Astrocyte (in vitro differentiated cells and primary cell): ENCODE results near the gene KRT72. TPM values are rescaled to one million over a fixed set of nuclear protein-coding genes. Genes with fewer than 3 reads are reported as not detected.

ENCODE experiments used
- DNase-seq: peaks from one replicate; pipeline ENCODE4 v3.0.0-alpha.2; 2010; ENCODE audit warnings: low read depth
- FAIRE-seq: peaks from 2 replicates; lab custom pipeline; 2011; peaks lifted over from hg19 to GRCh38; lab: Jason Lieb, UNC
- H2AFZ ChIP-seq: 2 replicates; pipeline ENCODE4 v1.6.0; 2012; ENCODE audit warnings: low read depth, low read length, inconsistent platforms
- H3K27ac ChIP-seq: 2 replicates; pipeline ENCODE4 v1.5.1; 2011; ENCODE audit warnings: low read depth, low read length, inconsistent platforms
- H3K27me3 ChIP-seq: 2 replicates; pipeline ENCODE4 v1.6.0; 2011; ENCODE audit warnings: low read length, inconsistent platforms; ENCODE audit not compliant: insufficient read depth
- H3K36me3 ChIP-seq: 2 replicates; pipeline ENCODE4 v1.5.1; 2011; ENCODE audit warnings: low read length, inconsistent platforms; ENCODE audit not compliant: insufficient read depth
- H3K4me1 ChIP-seq: 2 replicates; pipeline ENCODE4 v1.5.1; 2011; ENCODE audit warnings: low read length, inconsistent platforms; ENCODE audit not compliant: insufficient read depth
- H3K4me2 ChIP-seq: 2 replicates; pipeline ENCODE4 v1.6.0; 2012; ENCODE audit warnings: low read length, inconsistent platforms
- H3K4me3 ChIP-seq: 2 replicates; pipeline ENCODE4 v1.5.1; 2011; ENCODE audit warnings: low read depth, mild to moderate bottlenecking, low read length, inconsistent platforms; ENCODE audit not compliant: insufficient read depth
- H3K79me2 ChIP-seq: 2 replicates; pipeline ENCODE4 v1.6.0; 2012; ENCODE audit warnings: mild to moderate bottlenecking, low read length, inconsistent platforms; ENCODE audit not compliant: insufficient read depth
- H3K9ac ChIP-seq: 2 replicates; pipeline ENCODE4 v1.6.0; 2012; ENCODE audit warnings: mild to moderate bottlenecking, low read length, inconsistent platforms
- H3K9me3 ChIP-seq: 2 replicates; pipeline ENCODE4 v1.5.1; 2012; ENCODE audit warnings: low read depth, mild to moderate bottlenecking, low read length, inconsistent platforms; ENCODE audit not compliant: insufficient read depth
- H4K20me1 ChIP-seq: 2 replicates; pipeline ENCODE4 v1.6.0; 2012; ENCODE audit warnings: low read length, inconsistent platforms; ENCODE audit not compliant: insufficient read depth
- H3K27ac Mint-ChIP-seq: one replicate; pipeline ENCODE4 v1.8.0; 2021; ENCODE audit warnings: mild to moderate bottlenecking, mixed read lengths; ENCODE audit not compliant: unreplicated experiment
- H3K27me3 Mint-ChIP-seq: one replicate; pipeline ENCODE4 v1.8.0; 2021; ENCODE audit warnings: low read depth, mixed read lengths; ENCODE audit not compliant: unreplicated experiment
- H3K36me3 Mint-ChIP-seq: one replicate; pipeline ENCODE4 v1.8.0; 2021; ENCODE audit warnings: low read depth, mixed read lengths; ENCODE audit not compliant: unreplicated experiment
- H3K4me1 Mint-ChIP-seq: one replicate; pipeline ENCODE4 v1.8.0; 2021; ENCODE audit warnings: low read depth, mixed read lengths; ENCODE audit not compliant: unreplicated experiment
- H3K4me3 Mint-ChIP-seq: one replicate; pipeline ENCODE4 v1.8.0; 2021; ENCODE audit warnings: mild to moderate bottlenecking, moderate library complexity, mixed read lengths; ENCODE audit not compliant: unreplicated experiment
- H3K9me3 Mint-ChIP-seq: one replicate; pipeline ENCODE4 v1.8.0; 2021; ENCODE audit warnings: mild to moderate bottlenecking, mixed read lengths; ENCODE audit not compliant: unreplicated experiment
- CTCF ChIP-seq: IDR thresholded peaks from 2 replicates; pipeline ENCODE4 v1.5.1; 2011; ENCODE audit warnings: low read depth, mild to moderate bottlenecking, inconsistent platforms, low read length, moderate library complexity; ENCODE audit not compliant: insufficient read depth
- EZH2 ChIP-seq: IDR thresholded peaks from 2 replicates; pipeline ENCODE4 v1.6.1; 2012; ENCODE audit warnings: mild to moderate bottlenecking, low read length, inconsistent platforms; ENCODE audit not compliant: insufficient read depth
- total RNA-seq: library from RNA; stranded (reverse); gene quantifications from 2 replicates; pipeline ENCODE4 v1.2.1, GENCODE V29; 2021

KRT72 gene
- total RNA-seq, 1 donor from 2014 or later: not detected

DNA sequence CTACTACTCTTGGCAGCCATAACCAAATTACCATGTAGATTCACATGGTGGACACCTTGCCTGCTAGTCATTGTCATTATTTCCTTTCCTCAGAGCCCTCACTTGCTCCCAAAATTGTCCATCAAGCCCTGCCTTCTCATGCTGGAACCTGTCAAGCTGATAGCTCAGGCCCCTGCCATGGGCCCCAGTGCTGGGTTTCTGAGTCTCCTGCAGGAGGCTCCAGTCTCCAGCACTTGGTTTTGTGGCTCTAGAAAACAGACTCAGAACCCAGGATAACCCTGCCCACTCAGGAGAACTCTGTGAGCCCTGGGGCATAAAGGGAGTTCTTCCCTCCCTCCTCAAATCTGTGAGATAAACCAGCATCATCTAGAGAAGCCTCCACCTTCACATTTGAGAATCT, 59.1 kb downstream of the KRT72 start:
- TF ChIP-seq EZH2: no peak
- TF ChIP-seq CTCF: no peak
- no peaks in the 10 kb centered on the region for H3K9me3 ChIP-seq
- H3K9ac ChIP-seq: no peak overlapping the region
- Mint-ChIP-seq H3K4me1 (peaks cover 14% of the 10 kb centered on the region), H3K27ac (no peak overlapping the region), H3K9me3 (peaks cover 3% of the 10 kb centered on the region), H3K4me3 (no peak overlapping the region), H3K27me3 (peaks cover 31% of the 10 kb centered on the region), H3K36me3 (no peaks in the 10 kb centered on the region)
- DNase-seq: no peak
- H3K27me3 ChIP-seq: peaks cover 6% of the 10 kb centered on the region
- H3K4me2 ChIP-seq: no peak overlapping the region
- H3K4me3 ChIP-seq: no peak overlapping the region
- no peaks in the 10 kb centered on the region for H3K4me1 ChIP-seq
- H4K20me1 ChIP-seq: no peaks in the 10 kb centered on the region
- H3K27ac ChIP-seq: no peak overlapping the region
- no peaks in the 10 kb centered on the region for H3K36me3 ChIP-seq
- FAIRE-seq: no peak
- no peak overlapping the region for H2AFZ ChIP-seq
- H3K79me2 ChIP-seq: no peaks in the 10 kb centered on the region

- no peak for FAIRE-seq
- no peaks in the 10 kb centered on the region for H3K36me3 Mint-ChIP-seq
- Histone ChIP-seq H3K4me1 (no peaks in the 10 kb centered on the region), H3K4me2 (no peak overlapping the region), H3K27me3 (peaks cover 6% of the 10 kb centered on the region), H3K27ac (no peak overlapping the region), H2AFZ (no peak overlapping the region), H3K79me2 (no peaks in the 10 kb centered on the region), H3K4me3 (no peak overlapping the region), H3K36me3 (no peaks in the 10 kb centered on the region), H4K20me1 (no peaks in the 10 kb centered on the region), H3K9ac (no peak overlapping the region), H3K9me3 (no peaks in the 10 kb centered on the region)
- H3K27ac Mint-ChIP-seq: no peak overlapping the region
- peaks cover 3% of the 10 kb centered on the region for H3K9me3 Mint-ChIP-seq
- DNase-seq: no peak
- no peak for TF ChIP-seq EZH2
- no peak for TF ChIP-seq CTCF
- peaks cover 14% of the 10 kb centered on the region for H3K4me1 Mint-ChIP-seq
- no peak overlapping the region for H3K4me3 Mint-ChIP-seq
- H3K27me3 Mint-ChIP-seq: peaks cover 28% of the 10 kb centered on the region
These were observed 59.6 kb downstream of the KRT72 start for GRCh38 chr12:52541709-52542108.

- Mint-ChIP-seq H3K4me3 (no peak overlapping the region), H3K9me3 (peaks cover 3% of the 10 kb centered on the region), H3K4me1 (peaks cover 14% of the 10 kb centered on the region), H3K27me3 (peaks cover 19% of the 10 kb centered on the region), H3K36me3 (no peaks in the 10 kb centered on the region), H3K27ac (no peak overlapping the region)
- TF ChIP-seq EZH2 (no peak), CTCF (no peak)
- no peak for DNase-seq
- H3K27me3 ChIP-seq: peaks cover 6% of the 10 kb centered on the region
- no peaks in the 10 kb centered on the region for H3K79me2 ChIP-seq
- H3K4me2 ChIP-seq: no peak overlapping the region
- no peak overlapping the region for H3K4me3 ChIP-seq
- no peak overlapping the region for H3K27ac ChIP-seq
- H4K20me1 ChIP-seq: no peaks in the 10 kb centered on the region
- no peak overlapping the region for H3K9ac ChIP-seq
- FAIRE-seq: no peak
- H3K9me3 ChIP-seq: no peaks in the 10 kb centered on the region
- no peaks in the 10 kb centered on the region for H3K36me3 ChIP-seq
- H2AFZ ChIP-seq: no peak overlapping the region
- H3K4me1 ChIP-seq: no peaks in the 10 kb centered on the region
These were observed 60.7 kb downstream of the KRT72 start for GRCh38 chr12:52540531-52540930.
